ENCODE measurements around the gene ZMIZ2.
"Not testable (repeated sequence)": the region's sequence is repeated elsewhere in the genome, so short reads cannot be mapped to it uniquely, and the experiment has no call there.

ZMIZ2 gene

DNA sequence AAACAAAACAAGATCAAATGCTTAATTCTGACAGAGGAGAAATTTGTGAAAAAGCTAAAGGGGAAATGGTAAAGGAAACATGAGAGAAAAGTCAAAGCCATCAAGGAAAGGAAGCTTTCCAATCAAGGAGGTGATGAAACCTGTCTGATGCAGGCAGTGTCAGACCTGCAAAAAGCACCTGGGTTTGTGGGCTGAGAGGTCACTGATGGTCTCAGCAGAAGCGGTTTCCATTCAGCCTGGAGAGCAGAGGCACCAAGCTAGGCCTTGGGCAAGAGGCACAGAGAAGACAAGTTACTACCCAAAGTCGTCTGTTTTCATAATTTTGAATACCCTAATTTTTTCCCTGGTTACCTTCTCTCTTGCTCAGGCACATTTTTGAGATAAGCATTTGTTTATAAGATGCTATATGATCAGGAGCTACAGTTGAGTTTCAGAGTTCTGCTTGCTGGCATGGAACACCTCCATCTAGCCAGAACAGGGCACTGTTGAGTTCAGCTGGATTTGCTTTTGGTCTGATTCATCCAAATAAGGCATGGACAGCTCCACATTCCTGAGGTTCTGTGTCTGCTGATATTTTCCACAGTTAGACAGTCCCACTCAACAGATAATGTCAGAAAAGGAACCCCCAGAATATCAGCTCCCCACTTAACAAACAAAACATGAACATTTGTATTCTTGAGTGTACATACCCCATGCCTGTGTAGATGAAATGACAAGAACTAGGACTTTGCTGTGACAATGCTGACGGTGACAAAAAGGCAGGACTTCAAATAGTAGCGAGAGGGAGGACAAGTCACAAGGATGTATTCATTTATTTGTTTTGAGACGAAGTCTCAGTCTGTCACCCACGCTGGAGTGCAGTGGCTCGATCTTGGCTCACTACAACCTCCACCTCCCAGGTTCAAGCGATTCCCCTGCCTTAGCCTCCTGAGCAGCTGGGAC, 42.9 kb downstream of the ZMIZ2 start:
- Mint-ChIP-seq H3K27ac (no peak overlapping the region), H3K27me3 (no peaks in the 10 kb centered on the region), H3K4me1 (peaks cover 5% of the 10 kb centered on the region), H3K4me3 (no peak overlapping the region), H3K36me3 (ENCODE audit: low read depth) (peaks cover 3% of the 10 kb centered on the region), H3K9me3 (no peaks in the 10 kb centered on the region)
- ATAC-seq (no peak), DNase-seq (no peak)

DNA sequence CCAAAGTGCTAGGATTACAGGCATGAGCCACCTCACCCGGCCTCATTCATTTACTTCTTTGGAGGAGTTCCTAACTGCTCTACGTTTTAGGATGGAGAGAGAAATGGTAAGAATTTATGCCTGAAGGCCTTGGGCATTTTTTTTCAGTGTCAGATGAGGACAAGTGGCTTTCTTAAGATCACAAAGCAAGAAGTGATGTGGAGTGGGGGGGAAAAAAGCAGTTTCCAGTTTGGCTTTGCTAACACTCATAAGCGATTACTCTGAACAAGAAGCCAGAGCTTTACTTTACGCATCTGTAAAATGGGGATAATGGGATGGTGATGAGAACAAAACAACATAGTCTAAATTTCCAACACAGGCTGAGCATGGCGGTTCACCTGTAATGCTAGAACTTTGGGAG, 45.3 kb downstream of the ZMIZ2 start:
- no peak for ATAC-seq
- no peak overlapping the region for H3K27ac Mint-ChIP-seq
- no peak for DNase-seq
- H3K4me3 Mint-ChIP-seq: no peak overlapping the region
- H3K9me3 Mint-ChIP-seq: no peaks in the 10 kb centered on the region
- no peaks in the 10 kb centered on the region for H3K27me3 Mint-ChIP-seq
- peaks cover 20% of the 10 kb centered on the region for H3K4me1 Mint-ChIP-seq
- H3K36me3 Mint-ChIP-seq (ENCODE audit: low read depth): peaks cover 23% of the 10 kb centered on the region

GRCh38 chr7:44794331-44794730, 45.7 kb downstream of the ZMIZ2 start:
- ATAC-seq (no peak), DNase-seq (no peak)
- Mint-ChIP-seq H3K27ac (no peak overlapping the region), H3K27me3 (no peaks in the 10 kb centered on the region), H3K4me1 (peaks cover 21% of the 10 kb centered on the region), H3K9me3 (no peaks in the 10 kb centered on the region), H3K36me3 (ENCODE audit: low read depth) (peaks cover 25% of the 10 kb centered on the region), H3K4me3 (peak overlapping the region; percentile 24)

- Mint-ChIP-seq H3K4me1 (peaks cover 36% of the 10 kb centered on the region), H3K36me3 (ENCODE audit: low read depth) (peaks cover 42% of the 10 kb centered on the region)
- no peak for DNase-seq
These were observed 47.4 kb downstream of the ZMIZ2 start for GRCh38 chr7:44796034-44796503.

DNA sequence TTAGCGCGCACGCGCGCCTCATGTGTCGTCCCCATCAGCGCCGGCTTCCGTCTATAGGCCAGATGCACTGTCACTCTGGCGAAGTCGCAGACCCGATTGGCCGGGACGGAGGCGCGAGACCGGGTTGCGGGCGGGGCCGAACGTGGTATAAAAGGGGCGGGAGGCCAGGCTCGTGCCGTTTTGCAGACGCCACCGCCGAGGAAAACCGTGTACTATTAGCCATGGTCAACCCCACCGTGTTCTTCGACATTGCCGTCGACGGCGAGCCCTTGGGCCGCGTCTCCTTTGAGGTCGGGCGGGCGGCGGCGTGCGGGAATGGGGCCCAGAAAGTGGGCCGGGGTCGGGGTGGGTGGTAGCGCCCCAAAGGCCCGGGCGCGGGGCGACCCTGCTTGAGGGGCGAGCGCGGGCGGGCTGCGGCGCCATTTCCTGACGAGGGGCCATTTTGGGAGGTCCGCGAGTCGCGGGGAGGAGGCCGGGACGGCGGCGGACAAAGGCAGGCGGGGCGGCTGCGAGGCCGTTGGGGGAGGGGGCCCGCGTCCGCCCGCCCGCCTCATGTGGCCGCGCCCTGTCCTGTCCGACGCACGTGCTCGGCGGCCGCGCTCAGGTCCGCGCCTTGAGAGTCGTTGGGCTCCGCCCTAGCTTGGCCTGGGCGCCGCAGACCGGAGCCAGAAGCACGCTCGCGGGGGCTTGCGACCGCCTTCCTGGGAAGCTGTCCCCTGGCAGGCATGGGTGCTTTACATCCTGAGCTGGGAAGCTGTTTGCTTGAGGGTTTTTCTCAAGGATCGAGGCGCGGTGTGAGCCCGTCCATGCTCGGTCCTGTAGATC, 48.1 kb downstream of the ZMIZ2 start, which contains the start of gene PPIA:
PPIA (plus strand) TSS at position 178 of the 825 bp plus-strand sequence; CDS start at position 222, 44 bp downstream.
- Mint-ChIP-seq H3K4me3 (peak within 1 kb of the TSS; percentile 99), H3K27ac (peak within 1 kb of the TSS; percentile 98), H3K27me3 (no peaks in the 10 kb centered on the region), H3K36me3 (ENCODE audit: low read depth) (peaks cover 49% of the 10 kb centered on the region), H3K9me3 (no peaks in the 10 kb centered on the region), H3K4me1 (peaks cover 42% of the 10 kb centered on the region)
- peak; percentile 99 for DNase-seq
- ATAC-seq: peak; percentile 92

More at GRCh38 chr7:44796034-44796503, 47.4 kb downstream of the ZMIZ2 start:
- no peaks in the 10 kb centered on the region for H3K9me3 Mint-ChIP-seq
- H3K4me3 Mint-ChIP-seq: peak overlapping the region; percentile 99
- H3K27ac Mint-ChIP-seq: peak overlapping the region; percentile 94
- ATAC-seq: peak; percentile 42
- no peaks in the 10 kb centered on the region for H3K27me3 Mint-ChIP-seq

DNA sequence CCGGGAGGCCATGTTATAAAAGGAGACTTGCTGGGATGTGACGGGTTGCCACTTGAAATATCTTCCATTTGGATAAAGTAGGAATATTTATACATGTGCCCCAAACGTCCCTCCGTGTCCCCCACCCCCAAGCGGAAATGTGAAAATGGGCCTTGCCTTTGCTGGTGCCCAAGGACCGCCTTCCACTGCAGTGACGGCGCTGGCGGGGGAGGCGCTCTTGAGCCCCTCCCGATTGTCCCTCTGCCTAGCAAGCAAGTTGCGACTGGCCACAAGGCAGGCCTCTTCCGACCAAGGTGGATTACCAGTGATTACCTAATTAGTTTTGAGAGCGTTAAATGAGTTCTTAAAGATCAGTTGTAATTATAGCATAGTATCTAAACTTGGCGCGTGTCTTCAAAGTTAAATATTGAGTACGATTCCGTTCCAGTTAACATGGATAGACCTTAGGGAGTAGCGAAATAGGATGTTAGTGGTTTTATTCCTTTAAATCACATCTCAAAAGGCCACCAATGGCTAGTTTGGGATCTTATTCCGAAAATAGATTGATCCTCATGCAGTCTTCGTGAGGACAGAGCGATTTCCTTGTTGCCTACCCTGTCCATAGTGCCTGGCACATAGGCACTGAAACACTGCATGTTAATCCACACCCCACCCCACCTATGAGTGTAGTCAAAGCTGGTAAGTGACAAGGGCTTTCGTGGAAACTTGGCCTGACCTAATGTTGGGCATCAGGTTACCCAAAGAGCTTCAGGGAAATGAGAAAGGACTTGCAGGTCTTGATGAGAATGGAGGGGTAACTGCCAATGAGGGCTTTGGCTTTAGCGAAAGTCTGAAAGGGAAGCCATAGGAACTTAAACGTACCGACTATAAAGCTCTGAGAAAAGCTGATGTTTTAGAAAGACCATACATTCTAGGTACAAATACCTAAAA, 48.9 kb downstream of the ZMIZ2 start:
- H3K36me3 Mint-ChIP-seq (ENCODE audit: low read depth): peaks cover 57% of the 10 kb centered on the region
- ATAC-seq (peak; percentile 58), DNase-seq (peak; percentile 84)
- H3K9me3 Mint-ChIP-seq: no peaks in the 10 kb centered on the region
- no peaks in the 10 kb centered on the region for H3K27me3 Mint-ChIP-seq
- H3K27ac Mint-ChIP-seq: peak overlapping the region; percentile 98
- peaks cover 44% of the 10 kb centered on the region for H3K4me1 Mint-ChIP-seq
- H3K4me3 Mint-ChIP-seq: peak overlapping the region; percentile 99

DNA sequence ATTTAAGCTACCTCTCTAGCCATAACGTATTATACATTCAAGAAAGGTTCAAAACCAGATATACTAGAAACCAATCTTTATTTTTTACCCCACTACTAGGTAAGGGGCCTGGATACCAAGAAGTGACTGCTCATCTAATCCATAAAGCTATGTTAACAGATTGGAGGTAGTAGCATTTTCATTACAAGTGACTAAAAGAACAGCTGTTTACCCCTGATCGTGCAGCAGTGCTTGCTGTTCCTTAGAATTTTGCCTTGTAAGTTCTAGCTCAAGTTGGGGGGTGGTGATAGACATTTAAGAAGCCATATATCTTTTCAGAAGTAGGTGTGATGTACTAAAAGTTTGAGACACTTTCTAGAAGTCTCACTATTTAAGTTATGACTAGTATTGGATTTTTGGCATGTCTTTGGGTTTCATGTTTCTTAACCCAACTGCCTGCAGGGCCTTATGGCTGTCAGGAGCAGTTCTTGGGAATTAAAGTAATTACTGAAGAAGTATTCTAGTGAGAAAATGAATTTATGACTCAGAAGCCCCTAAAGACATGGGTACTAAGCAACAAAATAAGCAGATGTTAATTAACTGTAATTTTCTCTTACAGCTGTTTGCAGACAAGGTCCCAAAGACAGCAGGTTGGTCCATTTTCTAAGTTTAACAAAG, 50.1 kb downstream of the ZMIZ2 start:
- H3K9me3 Mint-ChIP-seq: no peaks in the 10 kb centered on the region

GRCh38 chr7:44799939-44800338, 51.3 kb downstream of the ZMIZ2 start:
- H3K4me3 Mint-ChIP-seq: peak overlapping the region; percentile 99

More for the DNA sequence above, 50.1 kb downstream of the ZMIZ2 start:
- Mint-ChIP-seq H3K4me1 (peaks cover 44% of the 10 kb centered on the region), H3K4me3 (peak overlapping the region; percentile 99), H3K27ac (peak overlapping the region; percentile 98), H3K36me3 (ENCODE audit: low read depth) (peaks cover 63% of the 10 kb centered on the region), H3K27me3 (no peaks in the 10 kb centered on the region)
- DNase-seq: no peak
- no peak for ATAC-seq

DNA sequence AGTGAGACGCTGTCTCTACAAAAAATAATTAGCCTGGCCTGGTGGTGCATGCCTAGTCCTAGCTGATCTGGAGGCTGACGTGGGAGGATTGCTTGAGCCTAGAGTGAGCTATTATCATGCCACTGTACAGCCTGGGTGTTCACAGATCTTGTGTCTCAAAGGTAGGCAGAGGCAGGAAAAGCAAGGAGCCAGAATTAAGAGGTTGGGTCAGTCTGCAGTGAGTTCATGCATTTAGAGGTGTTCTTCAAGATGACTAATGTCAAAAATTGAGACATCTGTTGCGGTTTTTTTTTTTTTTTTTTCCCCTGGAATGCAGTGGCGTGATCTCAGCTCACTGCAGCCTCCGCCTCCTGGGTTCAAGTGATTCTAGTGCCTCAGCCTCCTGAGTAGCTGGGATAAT, 53.2 kb downstream of the ZMIZ2 start:
- peak overlapping the region; percentile 67 for H3K27ac Mint-ChIP-seq
- H3K9me3 Mint-ChIP-seq: no peaks in the 10 kb centered on the region
- peaks cover 60% of the 10 kb centered on the region for H3K36me3 Mint-ChIP-seq (ENCODE audit: low read depth)
- H3K4me1 Mint-ChIP-seq: peaks cover 39% of the 10 kb centered on the region
- DNase-seq (no peak), ATAC-seq (no peak)
- H3K27me3 Mint-ChIP-seq: no peaks in the 10 kb centered on the region
- H3K4me3 Mint-ChIP-seq: peak overlapping the region; percentile 36

More at GRCh38 chr7:44799939-44800338, 51.3 kb downstream of the ZMIZ2 start:
- no peak for DNase-seq
- ATAC-seq: no peak
- H3K9me3 Mint-ChIP-seq: no peaks in the 10 kb centered on the region
- H3K36me3 Mint-ChIP-seq (ENCODE audit: low read depth): peaks cover 63% of the 10 kb centered on the region
- H3K27ac Mint-ChIP-seq: peak overlapping the region; percentile 81
- H3K4me1 Mint-ChIP-seq: peaks cover 44% of the 10 kb centered on the region
- H3K27me3 Mint-ChIP-seq: no peaks in the 10 kb centered on the region

DNA sequence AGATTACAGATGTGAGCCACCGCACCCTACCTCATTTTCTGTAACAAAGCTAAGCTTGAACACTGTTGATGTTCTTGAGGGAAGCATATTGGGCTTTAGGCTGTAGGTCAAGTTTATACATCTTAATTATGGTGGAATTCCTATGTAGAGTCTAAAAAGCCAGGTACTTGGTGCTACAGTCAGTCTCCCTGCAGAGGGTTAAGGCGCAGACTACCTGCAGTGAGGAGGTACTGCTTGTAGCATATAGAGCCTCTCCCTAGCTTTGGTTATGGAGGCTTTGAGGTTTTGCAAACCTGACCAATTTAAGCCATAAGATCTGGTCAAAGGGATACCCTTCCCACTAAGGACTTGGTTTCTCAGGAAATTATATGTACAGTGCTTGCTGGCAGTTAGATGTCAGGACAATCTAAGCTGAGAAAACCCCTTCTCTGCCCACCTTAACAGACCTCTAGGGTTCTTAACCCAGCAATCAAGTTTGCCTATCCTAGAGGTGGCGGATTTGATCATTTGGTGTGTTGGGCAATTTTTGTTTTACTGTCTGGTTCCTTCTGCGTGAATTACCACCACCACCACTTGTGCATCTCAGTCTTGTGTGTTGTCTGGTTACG, 53.9 kb downstream of the ZMIZ2 start:
- Mint-ChIP-seq H3K4me3 (no peak overlapping the region), H3K27me3 (no peaks in the 10 kb centered on the region), H3K9me3 (no peaks in the 10 kb centered on the region), H3K36me3 (ENCODE audit: low read depth) (peaks cover 54% of the 10 kb centered on the region), H3K27ac (peak overlapping the region; percentile 13), H3K4me1 (peaks cover 35% of the 10 kb centered on the region)
- DNase-seq (no peak), ATAC-seq (no peak)

DNA sequence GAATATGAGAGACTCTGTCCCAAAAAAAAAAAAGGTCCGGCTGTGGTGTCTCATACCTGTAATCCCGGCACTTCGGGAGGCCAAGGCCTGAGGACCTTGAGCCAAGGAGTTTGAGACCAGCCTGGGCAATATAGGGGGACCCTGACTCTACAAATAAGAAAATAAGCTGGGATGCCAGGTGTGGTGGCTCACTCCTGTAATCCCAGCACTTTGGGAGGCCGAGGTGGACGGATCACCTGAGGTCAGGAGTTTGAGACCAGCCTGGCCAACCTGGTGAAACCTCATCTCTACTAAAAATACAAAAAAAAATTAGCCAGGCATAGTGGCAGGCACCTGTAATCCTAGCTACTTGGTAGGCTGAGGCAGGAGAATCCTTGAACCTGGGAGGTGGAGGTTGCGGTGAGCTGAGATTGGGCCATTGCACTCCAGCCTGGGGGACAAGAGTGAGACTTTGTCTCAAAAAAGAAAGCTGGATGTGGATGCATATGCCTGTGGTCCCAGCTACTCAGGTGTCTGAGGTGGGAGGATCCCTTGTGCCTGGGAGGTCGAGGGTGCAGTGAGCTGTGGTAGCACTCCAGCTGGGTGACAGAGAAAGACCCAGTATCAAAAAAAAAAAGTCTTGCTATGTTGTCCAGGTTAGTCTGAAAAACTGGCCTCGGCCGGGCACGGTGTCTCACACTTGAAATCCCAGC, 55.3 kb downstream of the ZMIZ2 start:
- peaks cover 40% of the 10 kb centered on the region for H3K36me3 Mint-ChIP-seq (ENCODE audit: low read depth)
- not testable (repeated sequence) for H3K27ac Mint-ChIP-seq

DNA sequence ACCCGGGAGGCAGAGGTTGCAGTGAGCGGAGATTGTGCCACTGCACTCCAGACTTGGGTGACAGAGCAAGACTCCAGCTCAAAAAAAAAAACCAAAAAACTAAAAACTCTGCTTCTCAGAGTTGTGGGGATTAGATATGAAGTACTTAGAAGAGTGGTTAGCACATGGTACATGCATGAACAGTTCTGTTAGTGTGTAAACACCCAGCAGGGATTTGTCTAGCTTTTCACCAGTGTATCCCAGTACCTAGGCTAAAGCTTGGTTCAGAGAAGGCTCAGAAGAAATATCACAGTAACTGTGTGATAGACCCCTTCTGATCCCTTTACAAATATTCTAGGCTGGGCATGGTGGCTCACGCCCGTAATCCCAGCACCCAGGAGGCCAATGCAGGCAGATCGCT, 57.3 kb downstream of the ZMIZ2 start:
- DNase-seq (no peak), ATAC-seq (no peak)
- H3K4me1 Mint-ChIP-seq: peaks cover 9% of the 10 kb centered on the region
- no peak overlapping the region for H3K4me3 Mint-ChIP-seq
- peaks cover 22% of the 10 kb centered on the region for H3K36me3 Mint-ChIP-seq (ENCODE audit: low read depth)
- H3K27me3 Mint-ChIP-seq: no peaks in the 10 kb centered on the region
- H3K9me3 Mint-ChIP-seq: no peaks in the 10 kb centered on the region
- no peak overlapping the region for H3K27ac Mint-ChIP-seq

More for the DNA sequence above, 55.3 kb downstream of the ZMIZ2 start:
- H3K4me3 Mint-ChIP-seq, DNase-seq, H3K9me3 Mint-ChIP-seq, H3K27me3 Mint-ChIP-seq: not testable (repeated sequence)
- ATAC-seq: peak; percentile 25
- H3K4me1 Mint-ChIP-seq: peaks cover 24% of the 10 kb centered on the region
